CD4-positive, CD25-positive, alpha-beta regulatory T cell (primary cell): ENCODE measurements around the gene ANKRD44. TPM values are rescaled to one million over a fixed set of nuclear protein-coding genes. Genes with fewer than 3 reads are reported as not detected.

Experiments used
- ATAC-seq, 2 donors: fragments of 150-1000 bp; cut with Tn5 transposase; one replicate each; pipeline ENCODE4 v1.10.0; 2021; ENCODE audit warnings: low read depth in 2 of 2, moderate number of reproducible peaks in 2 of 2, moderate library complexity in 1 of 2
- DNase-seq, 3 donors: peaks; one replicate each; pipeline versions ENCODE4 v3.0.0 to v3.0.0-alpha.2; 2012 to 2022; ENCODE audit warnings: mixed read lengths in 1 of 3
- H3K27ac ChIP-seq: one replicate; pipeline ENCODE4 v1.7.0; 2013; ENCODE audit warnings: mild to moderate bottlenecking, low read length; ENCODE audit not compliant: insufficient read depth, poor library complexity, severe bottlenecking
- H3K27me3 ChIP-seq: one replicate; pipeline ENCODE4 v1.7.0; 2013; ENCODE audit warnings: low read length; ENCODE audit not compliant: control insufficient read depth, insufficient read depth
- H3K36me3 ChIP-seq: one replicate; pipeline ENCODE4 v1.7.0; 2013; ENCODE audit warnings: mild to moderate bottlenecking, low read length, moderate library complexity; ENCODE audit not compliant: control insufficient read depth, insufficient read depth
- H3K4me1 ChIP-seq: 2 replicates; pipeline ENCODE4 v1.7.0; 2013; ENCODE audit warnings: mild to moderate bottlenecking, low read length; ENCODE audit not compliant: insufficient read depth, control insufficient read depth, poor library complexity, severe bottlenecking
- H3K4me3 ChIP-seq: one replicate; pipeline ENCODE4 v1.7.0; 2013; ENCODE audit warnings: low read depth, mild to moderate bottlenecking, low read length, moderate library complexity
- H3K9me3 ChIP-seq, 2 experiments: 1 replicate in 1 of 2; 2 replicates in 1 of 2; pipeline ENCODE4 v1.7.0; 2013; ENCODE audit warnings: low read length in 2 of 2, mild to moderate bottlenecking in 1 of 2, moderate library complexity in 1 of 2; ENCODE audit not compliant: control insufficient read depth in 2 of 2
- H3K27ac Mint-ChIP-seq, 3 donors: one replicate each; pipeline ENCODE4 v1.8.0; 2020 to 2022; ENCODE audit warnings: mild to moderate bottlenecking in 3 of 3, mixed read lengths in 3 of 3, moderate library complexity in 2 of 3
- H3K27me3 Mint-ChIP-seq: one replicate; pipeline ENCODE4 v1.8.0; 2022; ENCODE audit warnings: mild to moderate bottlenecking, mixed read lengths
- H3K36me3 Mint-ChIP-seq: one replicate; pipeline ENCODE4 v1.8.0; 2020; ENCODE audit warnings: mixed read lengths
- H3K4me1 Mint-ChIP-seq, 4 donors: one replicate each; pipeline ENCODE4 v1.8.0; 2020 to 2022; ENCODE audit warnings: mixed read lengths in 4 of 4, mild to moderate bottlenecking in 1 of 4
- H3K4me3 Mint-ChIP-seq, 4 donors: one replicate each; pipeline ENCODE4 v1.8.0; 2020 to 2022; ENCODE audit warnings: mild to moderate bottlenecking in 4 of 4, mixed read lengths in 4 of 4, moderate library complexity in 3 of 4
- H3K9me3 Mint-ChIP-seq, 7 donors: one replicate each; pipeline ENCODE4 v1.8.0; 2020 to 2022; ENCODE audit warnings: mixed read lengths in 7 of 7, mild to moderate bottlenecking in 3 of 7, moderate library complexity in 2 of 7
- polyA plus RNA-seq, 4 donors: library from polyadenylated mRNA; unstranded; fragments of 300-500 nt; fragmentation: Illumina TruSeq; gene quantifications; one replicate each; pipeline ENCODE4 v1.2.3, GENCODE V29; 2021
- total RNA-seq: library from RNA; stranded (reverse); gene quantifications from one replicate; pipeline ENCODE4 v1.2.3, GENCODE V29; 2022

ANKRD44 gene
- total and polyA plus RNA-seq, 5 donors from 2014 or later = 69.6 to 301 (median 85.0) TPM

DNA sequence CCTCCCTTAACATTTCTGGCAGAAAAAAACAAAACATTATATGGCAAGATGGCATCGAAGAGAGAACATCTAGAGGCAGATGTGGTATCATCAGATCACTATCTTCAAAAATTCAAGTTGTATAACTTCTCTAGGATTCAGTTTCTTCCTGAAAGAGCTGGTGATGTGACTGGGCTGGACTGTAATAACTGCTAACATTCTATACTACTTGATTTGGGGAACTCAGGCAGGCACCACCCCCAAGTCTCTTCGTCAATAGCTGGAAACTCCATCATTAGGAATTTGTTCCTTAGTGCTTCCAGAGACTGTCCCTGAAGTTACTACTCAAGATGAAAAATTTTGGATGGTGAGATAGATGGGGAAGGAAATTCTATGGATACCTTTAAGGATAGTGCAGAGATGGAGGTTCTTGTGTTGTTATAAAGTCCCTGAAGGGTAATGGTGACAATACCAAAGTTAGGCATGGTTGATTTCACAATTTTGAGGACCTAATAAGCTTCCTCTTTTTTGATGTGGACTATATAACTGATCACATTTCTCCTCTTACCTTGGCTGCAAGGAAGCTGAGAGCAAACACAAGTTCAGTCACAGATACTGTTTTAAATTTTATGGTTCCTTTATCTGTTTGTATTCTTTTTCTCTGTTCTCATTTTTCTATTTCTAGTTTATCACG lies 324.9 kb downstream of the ANKRD44 start:
- Mint-ChIP-seq H3K9me3 (peaks cover 0 to 6% (median 1%) of the 10 kb centered on the region in 7 donors), H3K4me3 (no peak overlapping the region), H3K27me3 (no peaks in the 10 kb centered on the region), H3K27ac (peak overlapping the region in 1 of 3 donors; percentile 29), H3K4me1 (peaks cover 27 to 33% (median 29%) of the 10 kb centered on the region in 4 donors), H3K36me3 (peaks cover 32% of the 10 kb centered on the region)
- H3K27ac ChIP-seq = no peak overlapping the region
- peaks cover 20% of the 10 kb centered on the region for H3K36me3 ChIP-seq
- no peaks in the 10 kb centered on the region for H3K9me3 ChIP-seq
- peaks cover 12% of the 10 kb centered on the region for H3K4me1 ChIP-seq
- no peaks in the 10 kb centered on the region for H3K27me3 ChIP-seq
- ATAC-seq = no peak
- H3K4me3 ChIP-seq = no peak overlapping the region
- no peak for DNase-seq

- DNase-seq = no peak
- peaks cover 25% of the 10 kb centered on the region for H3K36me3 Mint-ChIP-seq
- Histone ChIP-seq H3K27me3 (no peaks in the 10 kb centered on the region), H3K27ac (no peak overlapping the region), H3K4me3 (no peak overlapping the region), H3K36me3 (peaks cover 13% of the 10 kb centered on the region), H3K4me1 (peaks cover 12% of the 10 kb centered on the region), H3K9me3 (no peaks in the 10 kb centered on the region)
- H3K9me3 Mint-ChIP-seq = peaks cover 0 to 6% (median 1%) of the 10 kb centered on the region in 7 donors
- peak overlapping the region in 1 of 4 donors; percentile 18 for H3K4me3 Mint-ChIP-seq
- no peaks in the 10 kb centered on the region for H3K27me3 Mint-ChIP-seq
- peaks cover 20 to 26% (median 21%) of the 10 kb centered on the region in 4 donors for H3K4me1 Mint-ChIP-seq
- ATAC-seq = no peak
- peak overlapping the region in 1 of 3 donors; percentile 29 for H3K27ac Mint-ChIP-seq
Observed at GRCh38 chr2:196984903-196985302, 325.7 kb downstream of the ANKRD44 start.

DNA sequence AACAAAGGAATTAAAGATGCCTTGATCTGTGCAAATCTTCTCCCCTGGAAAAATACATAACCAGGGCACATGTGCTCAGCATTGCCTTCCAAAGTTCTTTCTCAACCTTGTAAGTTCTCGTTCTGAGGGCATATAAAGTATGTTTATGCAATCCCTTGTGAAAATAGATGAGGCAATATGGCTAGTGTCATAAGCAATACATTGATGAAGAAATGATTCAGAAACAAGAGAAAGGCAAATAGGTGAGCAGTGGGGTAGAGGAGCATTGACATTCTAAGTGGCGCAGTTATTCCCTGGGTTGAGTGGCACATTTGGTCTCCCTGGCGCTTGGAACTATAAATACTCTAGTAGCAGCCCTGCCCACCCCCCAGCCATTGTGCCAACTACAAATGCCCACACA lies 326.6 kb downstream of the ANKRD44 start:
- Mint-ChIP-seq H3K27me3 (no peaks in the 10 kb centered on the region), H3K27ac (peak overlapping the region in 1 of 3 donors; percentile 72), H3K4me1 (peaks cover 13 to 21% (median 15%) of the 10 kb centered on the region in 4 donors), H3K36me3 (peaks cover 20% of the 10 kb centered on the region), H3K9me3 (peaks cover 0 to 6% (median 1%) of the 10 kb centered on the region in 7 donors), H3K4me3 (no peak overlapping the region)
- Histone ChIP-seq H3K36me3 (peaks cover 10% of the 10 kb centered on the region), H3K9me3 (no peaks in the 10 kb centered on the region), H3K4me3 (no peak overlapping the region), H3K27ac (no peak overlapping the region), H3K4me1 (peaks cover 10% of the 10 kb centered on the region), H3K27me3 (no peaks in the 10 kb centered on the region)
- DNase-seq (no peak), ATAC-seq (no peak)

GRCh38 chr2:196980473-196980872 lies 330.1 kb downstream of the ANKRD44 start:
- Mint-ChIP-seq H3K9me3 (peaks cover 0 to 6% (median 3%) of the 10 kb centered on the region in 7 donors), H3K27me3 (no peaks in the 10 kb centered on the region), H3K36me3 (peaks cover 4% of the 10 kb centered on the region), H3K27ac (no peak overlapping the region), H3K4me1 (peaks cover 0 to 9% (median 4%) of the 10 kb centered on the region in 4 donors), H3K4me3 (no peak overlapping the region)
- ATAC-seq (no peak), DNase-seq (no peak)
- Histone ChIP-seq H3K9me3 (no peaks in the 10 kb centered on the region), H3K4me1 (no peaks in the 10 kb centered on the region), H3K27ac (no peak overlapping the region), H3K4me3 (no peak overlapping the region), H3K36me3 (no peaks in the 10 kb centered on the region), H3K27me3 (no peaks in the 10 kb centered on the region)

DNA sequence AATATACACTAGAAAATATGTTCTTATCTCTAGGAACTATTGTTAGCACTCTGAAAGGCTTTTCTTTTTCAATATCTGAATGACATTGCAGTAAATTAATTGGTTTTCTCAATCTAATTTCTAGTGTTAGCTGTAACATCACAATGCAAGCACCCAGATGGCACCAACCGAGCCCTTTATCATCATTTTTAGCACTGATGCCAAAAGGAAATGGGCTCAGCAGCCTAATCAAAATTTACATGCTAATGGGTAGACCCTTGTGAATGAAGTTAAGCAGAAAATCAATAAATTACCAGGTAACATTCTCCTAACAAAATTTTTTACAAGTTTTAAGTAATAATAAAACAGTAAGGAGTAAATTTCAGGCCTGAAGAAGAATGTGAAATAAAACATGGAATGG lies 330.6 kb downstream of the ANKRD44 start:
- no peaks in the 10 kb centered on the region for H3K27me3 ChIP-seq
- DNase-seq (no peak), ATAC-seq (no peak)
- no peaks in the 10 kb centered on the region for H3K9me3 ChIP-seq
- H3K27ac ChIP-seq = no peak overlapping the region
- H3K27me3 Mint-ChIP-seq = no peaks in the 10 kb centered on the region
- H3K9me3 Mint-ChIP-seq = peaks cover 0 to 6% (median 4%) of the 10 kb centered on the region in 7 donors
- H3K36me3 ChIP-seq = no peaks in the 10 kb centered on the region
- H3K4me1 Mint-ChIP-seq = peaks cover 0 to 9% (median 5%) of the 10 kb centered on the region in 4 donors
- no peaks in the 10 kb centered on the region for H3K36me3 Mint-ChIP-seq
- no peak overlapping the region for H3K27ac Mint-ChIP-seq
- H3K4me3 ChIP-seq = no peak overlapping the region
- H3K4me1 ChIP-seq = no peaks in the 10 kb centered on the region
- H3K4me3 Mint-ChIP-seq = no peak overlapping the region

GRCh38 chr2:196977507-196977906 lies 333.1 kb downstream of the ANKRD44 start:
- Mint-ChIP-seq H3K27ac (no peak overlapping the region), H3K9me3 (peaks cover 0 to 6% (median 4%) of the 10 kb centered on the region in 7 donors), H3K36me3 (no peaks in the 10 kb centered on the region), H3K4me3 (no peak overlapping the region), H3K4me1 (peaks cover 0 to 9% (median 5%) of the 10 kb centered on the region in 4 donors), H3K27me3 (no peaks in the 10 kb centered on the region)
- DNase-seq (no peak), ATAC-seq (no peak)
- Histone ChIP-seq H3K4me3 (no peak overlapping the region), H3K27me3 (no peaks in the 10 kb centered on the region), H3K36me3 (no peaks in the 10 kb centered on the region), H3K9me3 (no peaks in the 10 kb centered on the region), H3K27ac (no peak overlapping the region), H3K4me1 (no peaks in the 10 kb centered on the region)

DNA sequence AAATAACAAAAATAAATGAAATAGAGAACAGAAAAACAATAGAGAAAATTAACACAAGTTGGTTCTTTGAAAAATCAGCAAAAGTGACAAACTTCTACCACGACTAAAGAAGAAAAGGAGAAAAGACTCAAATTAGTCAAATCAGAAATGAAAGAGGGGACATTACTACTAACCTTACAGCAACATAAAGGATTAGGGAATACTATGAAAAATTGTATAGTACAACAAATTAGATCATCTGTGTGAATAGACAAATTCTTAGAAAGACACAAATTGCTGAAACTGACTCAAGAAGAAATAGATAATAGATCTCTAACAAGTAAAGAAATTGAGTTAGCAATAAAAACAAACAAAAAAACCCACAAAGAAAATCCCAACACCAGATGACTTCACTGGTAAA lies 335.6 kb downstream of the ANKRD44 start:
- Histone ChIP-seq H3K27ac (no peak overlapping the region), H3K9me3 (no peaks in the 10 kb centered on the region), H3K27me3 (no peaks in the 10 kb centered on the region), H3K36me3 (no peaks in the 10 kb centered on the region), H3K4me3 (no peak overlapping the region), H3K4me1 (no peaks in the 10 kb centered on the region)
- peaks cover 0 to 6% (median 0%) of the 10 kb centered on the region in 7 donors for H3K9me3 Mint-ChIP-seq
- no peak for ATAC-seq
- peaks cover 0 to 4% (median 2%) of the 10 kb centered on the region in 4 donors for H3K4me1 Mint-ChIP-seq
- H3K36me3 Mint-ChIP-seq = no peaks in the 10 kb centered on the region
- no peak overlapping the region for H3K4me3 Mint-ChIP-seq
- no peaks in the 10 kb centered on the region for H3K27me3 Mint-ChIP-seq
- no peak overlapping the region for H3K27ac Mint-ChIP-seq
- no peak for DNase-seq
